Activated gamma-delta T cell treated with anti-CD3 and anti-CD28 coated beads, Interleukin-2, amount 50 U/mL, for 16 hours (primary cell): ENCODE data around the gene CBLL1.

ENCODE experiments used
- DNase-seq: peaks from one replicate; pipeline ENCODE4 v3.0.0-alpha.2; 2020; ENCODE audit warnings: low read depth

The CBLL1 gene

DNA sequence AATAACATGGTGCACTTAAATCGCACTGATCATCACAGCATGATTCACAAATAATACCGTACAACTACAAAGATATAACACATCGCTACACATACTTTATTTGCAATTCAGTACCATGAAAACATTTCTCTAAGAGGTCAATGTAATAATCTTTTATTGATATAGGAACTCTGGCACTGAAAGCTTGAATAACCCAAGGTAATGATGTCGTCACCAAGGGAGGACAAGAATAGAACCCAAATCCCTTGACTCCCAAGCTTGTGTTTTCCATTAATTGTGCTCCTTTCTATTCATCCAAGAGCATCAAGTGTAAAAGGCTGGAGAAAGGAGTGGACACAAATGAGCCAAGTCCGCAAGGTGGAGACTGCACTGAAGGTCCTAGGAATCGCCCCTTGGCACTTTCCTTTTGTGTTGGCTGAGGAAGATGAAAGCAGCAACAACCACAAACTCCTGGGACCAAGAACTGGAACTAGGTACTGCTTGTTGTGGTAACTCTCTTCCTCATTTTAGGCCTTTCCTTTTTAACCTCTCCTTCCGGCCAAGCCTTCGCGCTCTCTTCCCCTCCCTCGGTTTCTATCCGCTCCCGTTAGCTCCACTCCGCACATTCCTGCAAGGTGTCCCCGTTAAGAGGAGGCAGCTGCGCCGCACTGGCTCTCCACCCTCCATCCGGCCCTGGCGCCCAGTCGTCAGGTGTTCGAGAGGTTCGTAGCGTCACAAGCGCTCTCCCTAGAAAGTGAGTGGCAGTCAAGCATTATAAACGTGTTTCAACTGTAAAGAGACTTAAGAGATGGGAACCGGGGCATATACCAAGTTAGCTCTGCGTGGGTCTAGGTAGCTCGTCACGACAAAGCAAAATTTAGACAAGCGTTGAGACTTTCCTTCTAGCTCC lies 1.0 kb upstream of the CBLL1 start:
- no peak for DNase-seq

DNA sequence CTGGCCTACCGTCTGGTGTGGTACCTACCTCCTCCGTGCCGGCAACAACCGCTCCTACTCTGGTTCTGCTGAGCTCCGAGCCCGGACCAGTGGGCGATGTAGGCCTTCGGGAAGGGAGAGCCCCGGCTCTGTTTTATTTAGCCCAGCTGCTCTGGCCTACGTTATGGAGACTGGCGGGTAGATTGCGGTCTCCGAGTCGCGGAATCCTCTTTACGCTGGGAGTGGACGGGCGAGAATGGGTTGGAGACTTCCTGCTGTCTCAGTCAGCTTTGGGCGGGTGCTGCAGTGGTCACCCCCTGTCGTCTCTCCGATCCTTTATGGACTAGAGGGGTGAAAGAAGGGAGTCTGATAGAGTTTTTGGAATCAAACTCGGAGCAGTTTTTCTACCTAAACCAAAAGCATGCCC lies 406 bp downstream of the CBLL1 start:
- DNase-seq, result no peak

DNA sequence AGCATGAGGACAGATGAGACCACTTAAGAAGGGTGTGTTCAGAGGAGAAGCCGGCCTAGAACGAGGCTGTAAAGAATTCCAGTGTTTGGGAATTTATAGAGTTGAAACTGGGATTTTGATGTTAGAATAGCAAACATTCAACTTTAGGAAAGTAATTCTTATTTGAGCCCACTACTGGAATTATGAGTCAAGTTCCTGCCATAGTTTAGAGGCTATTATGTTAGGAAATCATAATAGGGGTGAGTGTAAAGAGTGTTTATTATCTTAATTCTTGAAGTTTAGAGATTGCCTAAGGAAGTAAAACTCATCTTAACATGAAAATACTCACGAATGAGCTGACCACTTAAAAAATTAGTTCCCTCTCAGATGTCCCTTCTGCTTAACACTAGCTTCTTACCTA lies 2.1 kb downstream of the CBLL1 start:
- no peak for DNase-seq

DNA sequence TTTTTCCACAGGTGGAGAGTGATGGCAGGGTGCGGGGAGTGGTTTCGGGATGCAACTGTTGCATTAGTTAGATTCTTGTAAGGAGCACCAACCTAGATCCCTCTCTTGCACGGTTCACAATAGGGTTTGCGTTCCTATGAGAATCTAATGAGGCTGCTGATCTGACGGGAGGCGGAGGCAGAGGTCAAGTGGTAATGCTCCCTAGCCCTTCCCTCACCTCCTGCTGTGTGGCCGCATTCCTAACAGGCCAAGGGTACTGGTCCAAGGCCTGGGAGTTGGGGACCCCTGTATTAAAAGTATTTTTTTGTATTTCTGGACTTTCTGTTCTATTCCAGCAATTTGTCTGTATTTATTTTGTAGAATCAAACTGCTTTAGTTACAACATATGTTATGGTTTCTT lies 7.2 kb downstream of the CBLL1 start:
- DNase-seq, result no peak

DNA sequence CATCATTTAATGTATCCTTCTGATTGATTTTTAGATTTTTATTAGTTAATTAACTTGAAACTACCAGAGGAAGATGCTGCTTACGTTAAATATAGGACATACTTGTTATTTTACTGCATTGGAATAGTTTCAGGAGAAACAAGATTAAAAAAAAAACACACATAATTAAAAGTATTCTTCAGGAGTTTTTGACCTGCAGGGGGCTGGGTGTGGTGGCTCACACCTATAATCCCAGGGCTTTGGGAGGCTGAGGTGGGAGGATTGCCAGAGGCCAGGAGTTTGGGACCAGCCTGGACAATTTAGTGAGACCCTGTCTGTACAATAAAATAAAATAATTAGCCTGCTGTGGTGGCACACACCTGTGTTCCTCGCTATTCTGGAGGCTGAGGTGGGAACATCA lies 10.7 kb downstream of the CBLL1 start:
- DNase-seq, result no peak

DNA sequence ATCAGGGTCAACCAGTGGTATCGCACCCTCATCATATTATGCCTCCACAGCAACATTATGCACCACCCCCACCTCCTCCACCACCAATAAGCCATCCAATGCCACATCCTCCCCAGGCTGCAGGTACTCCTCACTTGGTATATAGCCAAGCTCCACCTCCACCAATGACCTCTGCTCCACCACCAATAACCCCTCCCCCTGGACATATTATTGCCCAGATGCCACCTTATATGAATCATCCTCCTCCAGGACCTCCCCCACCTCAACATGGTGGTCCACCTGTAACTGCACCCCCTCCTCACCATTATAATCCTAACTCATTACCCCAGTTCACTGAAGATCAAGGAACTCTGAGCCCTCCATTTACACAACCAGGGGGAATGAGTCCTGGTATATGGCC lies 14.7 kb downstream of the CBLL1 start:
- no peak for DNase-seq

DNA sequence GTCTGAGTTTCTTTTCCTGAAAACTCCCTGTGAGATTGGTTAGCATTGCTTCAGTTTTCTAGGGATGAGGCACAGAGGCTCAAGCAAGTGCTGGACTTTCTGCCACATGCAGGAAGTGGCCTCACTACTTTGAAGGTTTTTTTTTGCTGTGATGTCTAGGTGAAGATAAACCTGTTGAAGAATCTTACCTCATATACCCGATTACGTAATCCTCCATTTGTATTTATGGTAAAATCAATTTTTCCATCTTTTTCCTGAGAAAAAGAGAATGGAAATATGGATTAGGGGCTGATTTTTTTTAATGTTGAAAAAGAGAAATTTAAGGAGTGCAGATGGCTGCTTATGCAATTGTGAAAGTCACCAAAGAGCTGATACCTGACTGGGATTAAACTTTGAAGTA lies 23.4 kb downstream of the CBLL1 start:
- no peak for DNase-seq

DNA sequence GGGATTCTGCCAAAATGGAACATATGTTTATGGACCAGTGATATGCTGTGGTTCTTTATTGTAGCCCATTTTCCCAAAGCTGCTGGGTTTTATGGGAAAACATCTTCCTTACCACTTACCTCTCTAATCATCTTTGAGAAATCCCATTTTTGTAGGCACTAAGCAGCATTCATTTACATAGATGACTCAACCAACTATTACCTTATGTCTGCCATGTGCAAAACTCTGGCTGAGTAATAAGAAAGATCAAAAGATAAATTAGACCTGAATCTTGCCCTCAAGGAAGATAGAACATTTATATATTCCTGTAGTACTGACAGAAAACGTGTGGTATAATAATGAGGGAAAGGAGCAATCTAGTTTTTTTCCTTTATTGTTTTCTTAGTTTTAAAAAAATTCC lies 24.3 kb downstream of the CBLL1 start:
- no peak for DNase-seq

DNA sequence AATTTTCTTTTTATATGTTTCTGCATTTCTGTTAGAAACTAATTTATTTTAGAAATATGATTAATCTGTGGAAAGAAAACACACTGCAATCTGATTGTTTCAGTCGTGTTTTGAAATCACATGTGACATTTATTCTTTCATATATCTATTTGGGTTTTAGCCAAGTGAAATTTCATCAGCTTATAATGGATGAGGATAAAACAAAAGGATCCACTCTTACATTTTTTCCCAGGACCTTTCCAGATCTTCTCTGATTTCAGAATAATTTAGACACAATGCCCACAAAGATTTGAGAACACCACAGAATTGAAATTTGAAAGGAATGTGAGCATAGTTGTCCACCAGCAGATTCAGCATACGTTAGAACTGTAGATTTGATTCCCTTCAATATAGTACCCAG lies 29.1 kb downstream of the CBLL1 start:
- DNase-seq, result no peak

DNA sequence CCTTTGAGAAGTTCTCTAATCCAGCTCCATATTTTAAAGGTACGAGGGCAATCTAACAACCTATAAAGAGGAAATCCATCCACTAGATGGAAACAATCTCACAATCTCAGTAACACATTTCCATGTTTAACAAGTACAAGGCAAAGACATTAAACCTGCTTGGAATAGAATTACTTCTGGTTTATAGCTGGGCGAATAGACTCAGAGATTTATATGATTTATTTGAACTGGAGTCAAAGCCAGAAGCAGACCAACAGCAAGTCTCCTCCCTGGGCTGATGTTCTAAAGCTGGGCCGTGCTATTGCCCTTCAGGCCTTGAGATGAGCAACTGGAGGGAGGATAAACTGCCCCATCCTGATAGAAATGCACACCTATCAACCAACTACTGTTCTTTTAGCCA lies 33.8 kb downstream of the CBLL1 start:
- no peak for DNase-seq

DNA sequence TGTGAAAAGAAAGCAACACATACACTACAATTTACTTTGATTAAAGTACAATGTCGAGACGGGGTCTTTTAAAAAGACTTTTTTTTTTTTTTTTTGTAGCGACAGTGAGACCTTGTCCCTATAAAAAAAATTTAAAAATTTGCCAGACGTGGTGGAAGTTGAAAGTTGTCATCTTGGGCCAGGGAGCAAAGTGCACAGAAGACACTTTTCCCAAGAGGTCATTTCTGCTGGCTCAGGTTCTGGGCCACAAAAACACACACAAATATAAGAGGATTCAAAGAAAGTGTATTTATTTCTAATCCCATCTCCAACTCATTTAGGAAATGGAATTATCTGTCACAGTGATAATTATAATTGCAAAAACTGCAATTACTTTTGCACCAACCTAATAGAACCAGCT lies 34.3 kb downstream of the CBLL1 start:
- no peak for DNase-seq

DNA sequence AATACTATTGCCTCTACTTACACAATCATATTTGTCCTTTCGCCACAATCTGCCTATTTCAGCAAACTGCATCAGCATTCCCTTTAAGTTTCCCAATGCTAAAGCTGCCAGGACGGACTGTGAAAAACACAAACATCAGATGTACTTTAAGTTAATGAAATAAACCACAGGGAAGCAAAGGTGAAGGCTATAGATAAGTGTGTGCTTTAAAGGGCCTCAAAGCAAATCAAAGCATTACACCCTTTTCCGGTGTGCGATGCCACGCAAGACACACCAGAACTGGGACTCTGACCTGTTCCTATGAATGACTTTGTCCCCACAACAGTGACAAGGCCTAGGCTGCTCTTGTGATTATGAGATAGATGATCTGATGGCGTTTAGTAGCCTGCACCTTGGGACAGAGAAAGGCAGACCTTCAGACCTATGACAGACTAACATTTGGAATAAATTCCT lies 35.7 kb downstream of the CBLL1 start:
- no peak for DNase-seq

DNA sequence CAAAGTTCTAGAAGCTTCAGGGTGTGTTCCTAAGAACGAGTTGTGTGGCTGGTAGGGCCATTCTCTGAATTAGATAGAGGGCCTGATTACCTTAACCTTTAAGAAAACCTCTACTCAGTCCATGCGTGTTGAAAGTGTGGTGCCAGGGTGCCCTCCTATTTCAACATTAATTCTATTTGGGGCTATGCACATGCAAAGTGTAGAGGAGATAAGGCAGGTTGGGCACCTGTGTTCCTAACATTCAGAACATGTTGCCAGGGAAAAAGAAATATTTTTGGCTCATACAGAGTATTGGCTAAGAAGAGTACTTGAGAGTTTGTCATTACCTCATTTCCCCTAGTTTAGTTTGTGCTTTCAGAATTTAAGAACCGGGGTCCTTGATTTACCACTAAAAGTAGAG lies 38.4 kb downstream of the CBLL1 start:
- no peak for DNase-seq

DNA sequence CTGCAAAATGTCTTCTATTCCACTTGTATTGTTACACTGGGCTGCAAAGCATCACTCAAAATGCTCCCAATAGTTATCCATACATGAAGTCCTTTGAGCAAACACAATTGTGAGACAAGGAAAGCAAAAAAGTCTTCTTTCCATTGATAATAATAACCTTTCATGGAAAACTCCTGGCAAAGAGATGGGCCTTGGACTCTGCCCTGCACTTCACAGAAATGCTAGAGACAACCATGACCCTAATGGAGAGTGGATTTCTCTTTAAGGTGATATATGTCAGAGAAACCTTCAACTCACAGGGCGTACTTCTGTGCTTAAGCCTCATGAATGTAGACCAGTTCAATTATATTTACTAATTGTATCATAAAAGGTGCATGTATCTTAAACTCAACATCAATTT lies 39.7 kb downstream of the CBLL1 start:
- DNase-seq, result no peak

DNA sequence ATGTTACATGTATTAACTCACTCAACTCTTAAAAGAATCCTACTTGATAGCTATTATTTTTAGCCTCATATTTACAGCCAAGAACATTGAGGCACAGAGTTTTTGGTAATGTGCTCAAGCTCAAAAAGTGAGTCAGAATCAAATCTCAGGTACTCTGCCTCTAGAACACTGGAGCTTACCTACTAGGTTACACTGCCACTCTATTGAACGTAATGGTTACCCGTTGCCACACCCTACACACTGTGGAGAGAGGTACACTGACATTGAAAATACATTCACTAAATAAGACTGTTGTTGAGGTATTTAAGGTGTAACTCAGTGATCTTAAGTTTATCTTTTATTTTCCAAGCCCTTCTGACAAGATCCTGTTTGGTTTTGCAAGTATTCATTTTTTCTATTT lies 41.2 kb downstream of the CBLL1 start:
- DNase-seq, result no peak

DNA sequence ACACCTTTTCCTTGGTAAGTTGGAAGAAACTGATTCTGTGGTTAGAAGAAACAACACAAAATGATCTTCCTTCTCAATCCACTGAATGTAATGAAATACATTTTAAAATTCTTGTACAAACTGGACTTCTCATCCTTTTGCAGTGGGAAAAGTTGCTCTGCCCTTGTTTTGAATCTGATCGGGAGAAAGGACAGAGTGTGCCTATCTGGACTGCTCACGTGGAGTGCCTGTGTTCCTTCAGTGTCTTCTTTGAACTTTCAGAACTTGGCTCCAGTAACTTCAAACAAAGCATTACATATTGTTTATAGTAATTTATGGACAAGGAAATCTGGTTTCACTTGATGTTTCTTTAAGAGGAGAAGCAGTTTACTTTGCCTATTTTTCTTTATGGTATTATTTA lies 42.0 kb downstream of the CBLL1 start:
- DNase-seq, result no peak

DNA sequence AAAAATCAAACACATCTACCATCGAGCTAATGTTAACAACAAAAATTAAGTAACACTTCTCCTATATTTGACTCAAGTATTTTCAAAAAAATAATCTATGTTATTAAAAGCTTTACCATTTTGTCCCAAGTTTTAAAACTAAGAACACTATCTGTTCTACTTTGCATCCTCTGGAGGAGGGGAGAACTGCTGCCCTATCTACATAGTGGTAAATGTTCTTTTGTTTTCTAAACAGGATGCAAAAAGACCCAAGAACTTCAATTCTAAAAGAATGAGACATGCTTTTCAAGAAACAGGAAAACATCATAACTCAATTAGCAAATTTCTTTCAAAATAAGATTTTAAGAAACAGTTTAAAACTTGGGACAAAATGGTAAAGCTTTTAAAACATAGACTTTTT lies 44.3 kb downstream of the CBLL1 start:
- DNase-seq, result no peak

DNA sequence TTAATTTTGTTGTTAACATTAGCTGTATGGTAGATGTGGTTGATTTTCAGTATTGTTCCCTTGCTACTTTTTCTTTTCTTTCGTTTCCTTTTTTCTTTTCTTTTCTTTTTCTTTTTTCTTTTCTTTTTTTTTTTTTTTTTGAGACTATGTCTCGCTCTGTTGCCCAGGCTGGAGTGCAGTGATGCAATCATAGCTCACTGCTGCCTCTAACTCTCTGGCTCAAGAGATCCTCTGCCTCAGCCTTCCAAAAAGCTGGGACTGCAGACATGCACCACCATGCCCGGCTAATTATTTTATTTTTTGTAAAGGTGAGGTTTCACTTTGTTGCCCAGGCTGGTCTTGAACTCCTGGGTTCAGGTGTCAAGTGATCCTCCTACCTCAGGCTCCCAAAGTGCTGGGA lies 44.7 kb downstream of the CBLL1 start:
- DNase-seq, result no peak

DNA sequence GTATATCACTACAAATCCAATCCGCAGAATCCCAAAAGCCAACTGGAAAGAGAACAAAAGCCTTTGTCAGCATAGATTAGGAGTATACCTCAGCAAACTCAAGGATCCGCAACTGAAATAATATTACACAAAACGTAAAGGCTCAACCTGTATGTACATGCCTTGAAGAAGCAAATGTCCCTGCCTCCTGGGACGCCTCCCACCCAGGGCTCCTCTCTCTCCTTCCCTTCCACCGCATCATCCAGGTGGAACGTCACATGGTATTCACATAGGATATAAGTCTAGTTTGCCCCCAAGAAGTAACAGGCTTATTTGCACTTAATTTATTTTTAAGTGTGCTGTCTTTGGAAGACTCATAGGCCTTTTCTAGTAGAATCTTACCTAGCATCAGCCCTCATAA lies 45.7 kb downstream of the CBLL1 start:
- no peak for DNase-seq

DNA sequence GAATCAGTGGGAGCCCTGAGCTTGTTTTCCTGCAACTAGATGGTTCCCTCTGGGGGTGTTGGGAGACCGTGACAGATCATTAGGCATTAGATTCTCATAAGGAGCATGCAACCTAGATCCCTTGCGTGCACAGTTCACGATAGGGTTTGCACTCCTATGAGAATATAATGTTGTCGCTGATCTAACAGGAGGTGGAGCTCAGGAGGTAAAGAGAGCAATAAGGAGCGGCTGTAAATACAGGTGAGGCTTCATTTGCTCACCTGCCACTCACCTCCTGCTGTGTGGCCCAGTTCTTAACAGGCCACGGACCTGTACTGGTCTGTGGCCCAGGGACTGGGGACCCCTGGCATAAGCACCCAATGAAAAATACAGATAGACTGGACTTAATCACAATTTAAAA lies 48.4 kb downstream of the CBLL1 start:
- DNase-seq, result no peak

DNA sequence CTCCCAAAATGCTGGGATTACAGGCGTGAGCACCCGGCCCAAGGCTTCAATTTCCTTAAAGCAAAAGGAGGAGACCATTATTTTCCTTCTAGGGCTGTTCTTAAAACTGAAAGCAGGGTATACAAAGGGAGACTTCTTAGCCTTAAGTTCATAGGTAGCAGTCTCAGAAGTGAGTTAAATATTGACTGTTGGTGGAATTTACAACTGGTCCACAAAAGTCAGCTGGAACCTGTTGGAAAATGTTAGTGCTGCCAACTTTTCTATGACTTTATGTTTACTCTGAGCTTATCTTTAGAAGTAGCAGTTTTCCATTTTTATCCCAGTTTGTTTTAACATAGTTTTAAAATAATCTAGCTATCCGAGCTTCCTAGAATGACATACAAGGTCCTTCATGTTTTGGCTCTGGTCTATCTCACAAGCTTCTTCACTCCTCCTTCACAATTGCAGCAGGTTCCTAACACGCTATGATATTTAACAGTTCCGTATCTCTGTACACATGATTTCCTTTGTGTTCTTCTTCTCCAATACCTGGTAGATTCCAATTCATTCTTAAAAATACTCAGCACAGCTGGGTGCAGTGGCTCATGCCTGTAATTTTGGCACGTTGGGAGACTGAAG lies 55.8 kb downstream of the CBLL1 start:
- no peak for DNase-seq

DNA sequence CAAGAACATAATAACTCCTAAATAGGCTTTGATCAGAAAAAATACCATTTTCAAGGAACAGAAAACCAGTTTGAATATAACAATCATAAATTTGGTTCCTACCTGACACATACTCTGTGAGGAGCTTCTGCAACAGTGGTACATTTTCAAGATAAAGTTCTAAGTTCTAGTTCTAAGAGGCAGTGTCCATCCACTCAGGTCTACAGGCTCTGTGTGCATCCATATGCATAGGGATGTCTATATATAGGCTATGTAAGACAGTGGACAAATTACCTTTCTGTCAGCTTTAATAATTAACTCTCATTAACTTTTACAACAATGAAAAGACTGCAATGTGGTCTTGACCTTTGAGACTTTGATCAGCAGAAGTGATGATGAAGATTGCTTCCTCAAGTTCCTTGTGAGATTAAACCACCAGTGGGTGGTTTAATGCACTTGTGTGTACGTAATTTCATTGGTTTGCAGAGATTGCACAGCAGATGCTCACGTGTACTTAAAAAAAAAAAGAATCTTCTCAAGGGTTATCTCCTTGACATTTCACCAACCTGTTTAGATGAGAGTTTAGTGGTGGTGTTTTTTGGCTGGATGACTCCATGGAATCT lies 59.2 kb downstream of the CBLL1 start, which contains the start of gene SLC26A3:
Gene SLC26A3, minus strand, starts transcription at position 215 of the 602 bp plus-strand sequence. CDS start 8,714 bp downstream, outside the sequence.
- no peak for DNase-seq

DNA sequence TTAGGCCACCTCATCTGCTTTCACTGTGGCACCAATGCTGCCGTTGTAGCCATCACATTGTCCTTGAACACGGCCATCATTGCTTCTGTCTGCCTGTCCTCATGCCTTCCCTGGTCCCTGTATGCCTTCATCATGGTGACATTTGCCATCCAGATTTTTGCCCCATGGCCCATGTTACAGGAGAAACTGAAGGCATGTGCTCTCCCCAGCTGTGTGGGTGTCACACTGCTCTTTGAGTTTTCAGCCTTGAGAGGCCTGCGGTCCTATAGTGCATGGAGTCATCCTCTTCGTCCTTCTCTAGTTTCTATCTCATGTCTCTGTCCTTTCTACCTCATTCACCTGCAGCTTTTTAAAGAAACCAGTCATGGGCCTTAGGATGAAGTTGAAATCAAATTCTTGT lies 65.2 kb downstream of the CBLL1 start:
- DNase-seq, result no peak
